K562 (cell line): ENCODE data around the gene EPHB3. TPM values are rescaled to one million over a fixed set of nuclear protein-coding genes. Genes with fewer than 3 reads are reported as not detected.

ENCODE experiments used
- ARHGAP35 ChIP-seq: fragments of 450-650 bp; IDR thresholded peaks from 2 replicates; pipeline ENCODE4 v1.6.1; 2018; ENCODE audit not compliant: partially characterized antibody
- CC2D1A ChIP-seq: fragments of 450-650 bp; IDR thresholded peaks from 2 replicates; pipeline ENCODE4 v1.6.1; 2017; ENCODE audit warnings: mild to moderate bottlenecking
- CTBP1 ChIP-seq: fragments of 450-650 bp; IDR thresholded peaks from 2 replicates; pipeline ENCODE4 v1.6.1; 2016; ENCODE audit warnings: borderline replicate concordance
- CTCF ChIP-seq, 3 experiments: IDR thresholded peaks in 2 of 3; conservative IDR thresholded peaks in 1 of 3; 2 replicates each; pipeline ENCODE4 v1.5.1; 2011 to 2012; ENCODE audit warnings: low read length in 3 of 3, mild to moderate bottlenecking in 3 of 3, control low read depth in 2 of 3, improper control_type of control experiment in 1 of 3, inconsistent platforms in 1 of 3, low read depth in 1 of 3, mixed read lengths in 1 of 3, moderate library complexity in 1 of 3; ENCODE audit not compliant: insufficient read depth in 2 of 3
- EGR1 ChIP-seq: fragments of 450-650 bp; conservative IDR thresholded peaks from 2 replicates; pipeline ENCODE4 v1.6.1; 2017; ENCODE audit warnings: mild to moderate bottlenecking
- GTF3C2 ChIP-seq: IDR thresholded peaks from 3 replicates; pipeline ENCODE4 v1.6.1; 2011; ENCODE audit warnings: borderline replicate concordance, mild to moderate bottlenecking, moderate library complexity; ENCODE audit not compliant: insufficient read length; ENCODE audit errors: extremely low read depth
- HDAC3 ChIP-seq: fragments of 450-650 bp; IDR thresholded peaks from 2 replicates; pipeline ENCODE4 v1.6.1; 2018; ENCODE audit warnings: borderline replicate concordance, mild to moderate bottlenecking, moderate library complexity; ENCODE audit not compliant: partially characterized antibody
- NFYB ChIP-seq: IDR thresholded peaks from 2 replicates; pipeline ENCODE4 v1.6.1; 2011; ENCODE audit warnings: mild to moderate bottlenecking, moderate library complexity; ENCODE audit not compliant: insufficient read length; ENCODE audit errors: extremely low read depth
- PBX2 ChIP-seq, 2 experiments: IDR thresholded peaks in 1 of 2; conservative IDR thresholded peaks in 1 of 2; 2 replicates each; pipeline ENCODE4 v1.6.1; 2016; ENCODE audit warnings: low read depth in 2 of 2, mild to moderate bottlenecking in 1 of 2, missing compliant biosample characterization in 1 of 2, missing genetic modification characterization in 1 of 2, moderate library complexity in 1 of 2
- POLR2A ChIP-seq: fragments of 450-650 bp; conservative IDR thresholded peaks from 2 replicates; pipeline ENCODE4 v1.6.1; 2016
- PPARD ChIP-seq: fragments of 250-450 bp; sonication (Bioruptor Pico); IDR thresholded peaks from 2 replicates; pipeline ENCODE4 v1.8.0; 2022; ENCODE audit warnings: inconsistent platforms, mild to moderate bottlenecking, moderate library complexity
- SMARCA4 ChIP-seq: fragments of 450-650 bp; IDR thresholded peaks from 2 replicates; pipeline ENCODE4 v1.6.1; 2016
- STAG1 ChIP-seq: sonication (generic); formaldehyde crosslinking; IDR thresholded peaks from 2 replicates; pipeline ENCODE4 v1.5.0; 2020; ENCODE audit warnings: missing genetic modification reagents, borderline replicate concordance
- TFAP4 ChIP-seq: sonication (generic); formaldehyde crosslinking; IDR thresholded peaks from 2 replicates; pipeline ENCODE4 v1.8.0; 2022; ENCODE audit warnings: missing genetic modification reagents, mild to moderate bottlenecking, moderate library complexity, borderline replicate concordance
- ZBTB33 ChIP-seq: sonication (generic); formaldehyde crosslinking; IDR thresholded peaks from 2 replicates; pipeline ENCODE4 v1.8.1; 2023; ENCODE audit warnings: mild to moderate bottlenecking, missing genetic modification reagents
- ZNF551 ChIP-seq: fragments of 250-450 bp; sonication (Bioruptor Pico); IDR thresholded peaks from 2 replicates; pipeline ENCODE4 v1.5.0; 2021; ENCODE audit warnings: mild to moderate bottlenecking, moderate library complexity
- polyA plus RNA-seq, 8 experiments: library from polyadenylated mRNA; depleted of rRNA in 4 of 8; stranded (reverse) in 5 of 8; unstranded in 3 of 8; fragments of >200 nt; fragmentation: Nextera tagmentation in 2 of 8; fragmentation: Illumina TruSeq in 1 of 8; extraction: Ambion mirVana in 2 of 8; extraction: Trizol in 1 of 8; gene quantifications; 2 replicates each; pipeline versions ENCODE4 v1.2.1 to v1.2.3, GENCODE V29; 2011 to 2014; ENCODE audit warnings: inconsistent platforms in 1 of 8, missing spikeins in 1 of 8
- total RNA-seq, 7 experiments: library from RNA; depleted of rRNA in 6 of 7; stranded (reverse); fragments of >200 nt in 6 of 7; fragmentation: Illumina TruSeq in 2 of 7; extraction: Trizol in 2 of 7; gene quantifications; 2 replicates each; pipeline versions ENCODE4 v1.2.1 to v1.2.3, GENCODE V29; 2011 to 2021; ENCODE audit warnings: low replicate concordance in 1 of 7

Gene EPHB3
- total and polyA plus RNA-seq, 9 of the 15 experiments (the other 6 are each of a cell fraction or from before 2014, with no cell fraction given) = not detected

- TF ChIP-seq HDAC3 = no peak
- no peak for TF ChIP-seq PPARD (CRISPR knock-in tag)
- TF ChIP-seq STAG1 (CRISPR knock-in tag) = peak; percentile 96
- TF ChIP-seq CC2D1A = peak; percentile 89
- TF ChIP-seq CTBP1 = 0 out of 2 replicates have a peak, but pooled peaks have one; percentile 16
- no peak for TF ChIP-seq SMARCA4
- TF ChIP-seq CTCF (IDR thresholded peaks at IDR 0.05 in 2 of 3, conservative IDR thresholded peaks at IDR 0.05 in 1 of 3; ENCODE audit: insufficient read depth in 2 of 3, low read depth in 1 of 3, low read length in 3 of 3) = peak; percentile 96 to 100 (median 99)
- peak; percentile 17; the same call in 1 of the 2 replicates for TF ChIP-seq PBX2 (CRISPR knock-in tag; IDR thresholded peaks at IDR 0.05; ENCODE audit: low read depth)
- peak; percentile 84 for TF ChIP-seq PBX2 (tag; conservative IDR thresholded peaks at IDR 0.05; ENCODE audit: low read depth)
- peak; percentile 86 for TF ChIP-seq ZBTB33 (CRISPR knock-in tag)
- TF ChIP-seq GTF3C2 = no peak
- TF ChIP-seq NFYB = peak; percentile 11
- peak; percentile 48 for TF ChIP-seq EGR1
- TF ChIP-seq POLR2A = no peak
- TF ChIP-seq ARHGAP35 = no peak
- TF ChIP-seq TFAP4 (CRISPR knock-in tag) = peak; percentile 67; the same call in 1 of the 2 replicates
- no peak for TF ChIP-seq ZNF551 (CRISPR knock-in tag)
Measured at GRCh38 chr3:184561061-184561912, at the start of gene EPHB3 (continued).
